Activated CD8-positive, alpha-beta memory T cell treated with anti-CD3 and anti-CD28 coated beads, Interleukin-2, amount 10 ng/mL, durations not matched to agents 7 days and 5 days (primary cell): ENCODE results near the gene DLG2. TPM values are rescaled to one million over a fixed set of nuclear protein-coding genes. Genes with fewer than 3 reads are reported as not detected.

ENCODE experiments used
- ATAC-seq: fragments of 150-1000 bp; cut with Tn5 transposase; one replicate; pipeline ENCODE4 v1.10.0; 2021; ENCODE audit warnings: moderate library complexity
- CTCF ChIA-PET: fragments of 350-600 bp; sonication (Branson Sonifier 250); formaldehyde crosslinking; loops from one replicate; lab custom pipeline; 2021; ENCODE audit warnings: antibody characterized with exemption; lab: Charles Lee
- DNase-seq: peaks from one replicate; pipeline ENCODE4 v3.0.0-alpha.2; 2020
- H3K27ac Mint-ChIP-seq: one replicate; pipeline ENCODE4 v1.8.0; 2021; ENCODE audit warnings: mild to moderate bottlenecking, mixed read lengths
- H3K27me3 Mint-ChIP-seq: one replicate; pipeline ENCODE4 v1.8.0; 2021; ENCODE audit warnings: mixed read lengths
- H3K36me3 Mint-ChIP-seq: one replicate; pipeline ENCODE4 v1.8.0; 2021; ENCODE audit warnings: mild to moderate bottlenecking, mixed read lengths
- H3K4me1 Mint-ChIP-seq: one replicate; pipeline ENCODE4 v1.8.0; 2021; ENCODE audit warnings: mixed read lengths
- H3K4me3 Mint-ChIP-seq: one replicate; pipeline ENCODE4 v1.8.0; 2021; ENCODE audit warnings: mild to moderate bottlenecking, moderate library complexity, mixed read lengths
- H3K9me3 Mint-ChIP-seq: one replicate; pipeline ENCODE4 v1.8.0; 2022; ENCODE audit warnings: low read depth, mixed read lengths
- total RNA-seq, 2 experiments: library from RNA; stranded (reverse); gene quantifications; one replicate each; pipeline ENCODE4 v1.2.3, GENCODE V29; 2021

Gene DLG2
- total RNA-seq, 2 experiments from 2014 or later: 1.4 to 2.1 TPM

- Mint-ChIP-seq H3K4me1 (no peaks in the 10 kb centered on the region), H3K27ac (no peak overlapping the region), H3K36me3 (no peaks in the 10 kb centered on the region), H3K9me3 (peaks cover 12% of the 10 kb centered on the region), H3K4me3 (no peak overlapping the region), H3K27me3 (no peaks in the 10 kb centered on the region)
- ATAC-seq (no peak), DNase-seq (no peak)
- CTCF ChIA-PET: no interaction called here
These were observed 1482.6 kb downstream of the DLG2 start for GRCh38 chr11:84144531-84144930.

- no peak overlapping the region for H3K4me3 Mint-ChIP-seq
- no peaks in the 10 kb centered on the region for H3K4me1 Mint-ChIP-seq
- no peaks in the 10 kb centered on the region for H3K27me3 Mint-ChIP-seq
- H3K36me3 Mint-ChIP-seq: no peaks in the 10 kb centered on the region
- peaks cover 13% of the 10 kb centered on the region for H3K9me3 Mint-ChIP-seq
- DNase-seq (no peak), ATAC-seq (no peak)
- CTCF ChIA-PET: no interaction called here
- H3K27ac Mint-ChIP-seq: no peak overlapping the region
These were observed 1484.7 kb downstream of the DLG2 start for GRCh38 chr11:84142411-84142810.

GRCh38 chr11:84140386-84141169 is 1486.6 kb downstream of the DLG2 start:
- Mint-ChIP-seq H3K9me3 (peaks cover 16% of the 10 kb centered on the region), H3K27me3 (no peaks in the 10 kb centered on the region), H3K4me1 (no peaks in the 10 kb centered on the region), H3K36me3 (no peaks in the 10 kb centered on the region), H3K4me3 (no peak overlapping the region), H3K27ac (no peak overlapping the region)
- DNase-seq (no peak), ATAC-seq (no peak)
- CTCF ChIA-PET: no interaction called here

DNA sequence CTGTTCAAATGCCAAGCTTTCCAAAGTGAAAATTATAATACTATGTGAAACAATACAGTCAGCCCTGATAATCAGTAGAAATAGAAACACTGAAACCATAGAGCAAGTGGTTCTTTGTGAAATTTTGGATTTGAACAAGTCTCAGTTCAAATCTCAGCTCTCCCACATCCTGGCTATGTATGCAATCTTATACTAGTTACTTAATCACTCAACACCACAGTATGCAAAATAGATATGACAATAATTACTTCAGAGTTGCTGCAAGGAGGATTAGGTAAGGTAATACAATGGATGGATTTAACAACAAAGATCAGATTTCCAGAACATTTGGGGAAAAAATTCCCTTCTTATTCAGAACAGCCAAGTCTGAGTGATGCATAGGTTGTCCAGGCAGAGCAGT is 1489.2 kb downstream of the DLG2 start:
- Mint-ChIP-seq H3K27ac (no peak overlapping the region), H3K27me3 (no peaks in the 10 kb centered on the region), H3K4me1 (no peaks in the 10 kb centered on the region), H3K36me3 (no peaks in the 10 kb centered on the region), H3K9me3 (peaks cover 18% of the 10 kb centered on the region), H3K4me3 (no peak overlapping the region)
- no peak for ATAC-seq
- CTCF ChIA-PET: no interaction called here
- no peak for DNase-seq

DNA sequence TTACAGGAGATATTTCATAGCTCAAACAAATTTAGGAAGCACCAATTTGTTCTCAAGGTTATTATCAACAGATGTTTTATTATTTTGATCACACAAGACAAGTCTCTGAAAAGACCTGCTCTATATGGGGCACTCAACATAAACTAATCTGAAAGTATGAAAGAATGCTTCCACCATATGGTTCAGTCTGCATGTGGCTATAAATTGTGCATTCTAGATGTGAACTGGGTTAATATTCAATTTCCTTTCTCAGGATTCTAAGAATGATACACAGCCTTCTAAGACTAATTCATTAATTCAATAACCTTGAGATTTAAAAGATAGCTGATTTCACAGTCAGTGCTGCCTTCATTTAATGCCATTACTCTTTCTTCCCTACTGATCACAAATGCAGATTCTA is 1489.6 kb downstream of the DLG2 start:
- CTCF ChIA-PET: no interaction called here
- no peak overlapping the region for H3K4me3 Mint-ChIP-seq
- no peaks in the 10 kb centered on the region for H3K27me3 Mint-ChIP-seq
- no peaks in the 10 kb centered on the region for H3K4me1 Mint-ChIP-seq
- ATAC-seq (no peak), DNase-seq (no peak)
- H3K9me3 Mint-ChIP-seq: peaks cover 16% of the 10 kb centered on the region
- no peaks in the 10 kb centered on the region for H3K36me3 Mint-ChIP-seq
- no peak overlapping the region for H3K27ac Mint-ChIP-seq

DNA sequence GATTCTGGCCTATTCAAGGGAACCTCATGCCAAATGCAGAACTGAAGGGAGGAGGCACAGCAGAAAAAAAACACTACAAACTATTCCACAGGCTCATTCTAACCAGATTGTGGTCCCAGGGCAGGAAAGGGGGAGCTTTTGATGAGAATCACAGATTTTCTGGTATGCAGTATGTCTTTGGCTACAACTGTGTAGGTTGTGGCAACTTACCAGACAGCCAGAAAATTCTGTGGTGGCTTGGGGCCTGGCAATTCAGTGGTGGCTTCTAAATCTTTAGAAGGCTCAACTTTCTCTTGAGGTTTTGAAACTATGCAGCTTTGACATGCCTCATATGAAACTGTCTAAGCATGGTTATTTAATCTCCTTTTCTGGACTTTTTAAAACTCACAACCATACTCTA is 1490.2 kb downstream of the DLG2 start:
- peaks cover 14% of the 10 kb centered on the region for H3K9me3 Mint-ChIP-seq

DNA sequence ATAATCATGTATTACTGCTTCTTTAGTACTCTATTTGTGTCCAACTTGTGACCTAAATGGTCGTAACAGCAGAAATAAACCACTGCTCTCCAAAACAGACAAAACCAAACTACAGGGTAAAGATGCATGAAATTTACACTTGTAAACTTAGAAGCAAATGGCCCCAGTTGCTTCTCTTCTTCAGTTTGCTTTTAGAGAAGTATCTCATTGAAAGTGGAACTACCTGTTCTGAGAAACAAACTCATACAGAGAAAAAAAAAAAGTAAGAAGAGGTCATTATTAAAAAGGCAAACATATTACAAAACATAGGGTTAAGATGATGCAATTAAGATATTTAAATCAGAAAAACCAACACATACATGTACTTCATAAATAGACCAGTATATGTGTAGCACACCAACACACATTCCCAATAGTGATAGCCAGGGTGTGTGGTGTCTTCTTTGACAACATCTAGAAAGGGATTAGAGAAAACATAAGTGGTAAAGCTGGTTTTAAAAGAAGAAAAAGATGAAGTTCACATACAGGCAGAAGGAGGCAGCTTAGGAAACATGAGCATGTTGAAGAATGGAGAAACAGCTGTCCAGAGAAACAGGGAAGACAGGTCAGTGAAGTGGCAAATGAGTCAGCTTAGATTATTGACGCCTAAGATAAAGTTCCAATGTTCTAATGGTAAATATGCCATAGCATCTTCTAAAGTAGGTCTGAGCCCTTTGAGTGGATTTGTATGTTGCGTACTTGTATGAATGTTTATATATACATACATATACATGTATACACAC is 1496.3 kb downstream of the DLG2 start:
- Mint-ChIP-seq H3K36me3 (no peaks in the 10 kb centered on the region), H3K4me3 (no peak overlapping the region), H3K27me3 (no peaks in the 10 kb centered on the region), H3K27ac (no peak overlapping the region), H3K9me3 (peaks cover 8% of the 10 kb centered on the region), H3K4me1 (no peaks in the 10 kb centered on the region)
- DNase-seq (no peak), ATAC-seq (no peak)
- CTCF ChIA-PET: no interaction called here

More for the DNA sequence above, 1490.2 kb downstream of the DLG2 start:
- no peak overlapping the region for H3K27ac Mint-ChIP-seq
- CTCF ChIA-PET: no interaction called here
- ATAC-seq (no peak), DNase-seq (no peak)
- no peak overlapping the region for H3K4me3 Mint-ChIP-seq
- H3K36me3 Mint-ChIP-seq: no peaks in the 10 kb centered on the region
- no peaks in the 10 kb centered on the region for H3K4me1 Mint-ChIP-seq
- H3K27me3 Mint-ChIP-seq: no peaks in the 10 kb centered on the region

- Mint-ChIP-seq H3K9me3 (peaks cover 6% of the 10 kb centered on the region), H3K27me3 (no peaks in the 10 kb centered on the region), H3K4me3 (no peak overlapping the region), H3K27ac (no peak overlapping the region), H3K36me3 (no peaks in the 10 kb centered on the region), H3K4me1 (no peaks in the 10 kb centered on the region)
- no peak for ATAC-seq
- CTCF ChIA-PET: no interaction called here
- no peak for DNase-seq
These were observed 1497.1 kb downstream of the DLG2 start for GRCh38 chr11:84129961-84130576.

GRCh38 chr11:84128840-84129239 is 1498.3 kb downstream of the DLG2 start:
- CTCF ChIA-PET: no interaction called here
- Mint-ChIP-seq H3K4me3 (no peak overlapping the region), H3K27ac (no peak overlapping the region), H3K9me3 (peaks cover 7% of the 10 kb centered on the region), H3K4me1 (no peaks in the 10 kb centered on the region), H3K27me3 (no peaks in the 10 kb centered on the region), H3K36me3 (no peaks in the 10 kb centered on the region)
- no peak for DNase-seq
- no peak for ATAC-seq

DNA sequence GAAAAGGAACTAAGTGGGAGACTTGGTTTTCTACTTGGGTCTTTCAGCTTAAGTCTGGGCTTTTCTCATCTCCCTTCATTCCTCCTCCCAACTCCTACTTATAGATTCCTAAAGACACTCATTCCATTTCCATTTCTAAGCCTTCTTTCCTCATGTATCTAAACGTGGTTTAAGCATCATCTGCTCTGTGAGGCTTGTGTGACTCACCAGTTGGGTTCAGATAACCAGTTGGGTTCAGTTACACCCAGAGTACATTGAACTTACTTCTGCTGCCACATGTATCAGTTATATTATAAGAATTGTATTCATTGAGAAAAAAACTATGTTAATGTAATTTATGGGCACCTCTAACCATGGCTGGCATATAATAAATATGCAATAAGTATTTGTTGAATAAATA is 1509.8 kb downstream of the DLG2 start:
- Mint-ChIP-seq H3K4me1 (no peaks in the 10 kb centered on the region), H3K4me3 (no peak overlapping the region), H3K9me3 (peaks cover 5% of the 10 kb centered on the region), H3K27me3 (no peaks in the 10 kb centered on the region), H3K27ac (no peak overlapping the region), H3K36me3 (no peaks in the 10 kb centered on the region)
- ATAC-seq (no peak), DNase-seq (no peak)
- CTCF ChIA-PET: no interaction called here

DNA sequence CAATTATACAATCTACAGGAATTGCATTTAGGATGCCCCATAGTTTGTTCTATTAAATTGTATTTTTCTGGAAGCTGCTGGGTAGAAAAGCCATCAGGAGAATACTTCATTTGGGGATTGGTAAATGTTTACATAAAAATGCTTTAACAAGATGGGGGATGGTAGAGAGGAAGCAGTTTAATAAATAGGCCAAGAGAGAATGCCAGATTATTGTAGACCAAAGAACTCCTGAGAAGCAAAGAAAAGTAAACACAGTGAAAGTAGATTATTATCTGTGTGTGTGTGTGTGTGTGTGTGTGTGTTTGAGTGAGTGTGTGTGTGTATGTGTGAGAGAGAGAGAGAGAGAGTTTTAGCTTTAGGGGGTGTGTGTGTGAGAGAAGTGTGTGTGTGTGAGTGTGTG is 1520.6 kb downstream of the DLG2 start:
- CTCF ChIA-PET: no interaction called here
- Mint-ChIP-seq H3K4me1 (no peaks in the 10 kb centered on the region), H3K9me3 (no peaks in the 10 kb centered on the region)

DNA sequence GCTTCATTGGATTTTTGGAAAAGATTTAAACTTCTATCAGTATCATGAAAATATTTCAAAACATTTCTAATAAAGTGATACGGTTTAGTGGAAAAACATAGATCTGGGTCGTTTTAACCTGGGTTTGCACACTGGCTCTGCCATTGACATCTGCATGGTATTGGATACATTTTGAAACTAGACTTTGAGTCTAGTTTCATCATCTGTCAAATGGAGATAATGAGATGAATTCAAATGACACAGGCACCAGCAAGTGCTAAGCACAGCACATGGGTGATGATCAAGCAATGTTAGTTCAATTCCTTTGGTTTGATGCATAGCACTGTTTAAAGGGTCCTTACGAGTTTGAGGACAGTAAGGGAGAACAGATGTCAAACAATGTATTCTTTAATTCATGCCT is 1522.0 kb downstream of the DLG2 start:
- no peak for ATAC-seq
- Mint-ChIP-seq H3K27me3 (no peaks in the 10 kb centered on the region), H3K4me3 (no peak overlapping the region), H3K36me3 (no peaks in the 10 kb centered on the region), H3K27ac (no peak overlapping the region), H3K9me3 (no peaks in the 10 kb centered on the region), H3K4me1 (no peaks in the 10 kb centered on the region)
- CTCF ChIA-PET: no interaction called here
- DNase-seq: no peak

More for the DNA sequence above, 1520.6 kb downstream of the DLG2 start:
- DNase-seq (no peak), ATAC-seq (no peak)
- no peaks in the 10 kb centered on the region for H3K36me3 Mint-ChIP-seq
- H3K4me3 Mint-ChIP-seq: no peak overlapping the region
- no peaks in the 10 kb centered on the region for H3K27me3 Mint-ChIP-seq
- H3K27ac Mint-ChIP-seq: no peak overlapping the region

GRCh38 chr11:84103096-84103495 is 1524.0 kb downstream of the DLG2 start:
- Mint-ChIP-seq H3K27me3 (no peaks in the 10 kb centered on the region), H3K9me3 (peaks cover 2% of the 10 kb centered on the region), H3K4me1 (no peaks in the 10 kb centered on the region), H3K4me3 (no peak overlapping the region), H3K27ac (no peak overlapping the region), H3K36me3 (no peaks in the 10 kb centered on the region)
- ATAC-seq: no peak
- DNase-seq: no peak
- CTCF ChIA-PET: no interaction called here

GRCh38 chr11:84097186-84097585 is 1530.0 kb downstream of the DLG2 start:
- DNase-seq: no peak
- CTCF ChIA-PET: interaction anchor here (0.6 kb wide), 1 partner anchor 108 kb away, joined by 3 read pairs; no protein-coding TSS in a partner anchor
- H3K27me3 Mint-ChIP-seq: no peaks in the 10 kb centered on the region
- no peak overlapping the region for H3K4me3 Mint-ChIP-seq
- peaks cover 4% of the 10 kb centered on the region for H3K9me3 Mint-ChIP-seq
- no peaks in the 10 kb centered on the region for H3K4me1 Mint-ChIP-seq
- H3K27ac Mint-ChIP-seq: no peak overlapping the region
- H3K36me3 Mint-ChIP-seq: no peaks in the 10 kb centered on the region
- no peak for ATAC-seq
